H9 (cell line): ENCODE measurements around the gene RASA3. TPM values are rescaled to one million over a fixed set of nuclear protein-coding genes. Genes with fewer than 3 reads are reported as not detected.

Source experiments
- DNase-seq: peaks from one replicate; pipeline ENCODE4 v3.0.0-alpha.2; 2017
- H2AFZ ChIP-seq: one replicate; pipeline ENCODE4 v1.6.1; 2013; ENCODE audit warnings: mild to moderate bottlenecking, low read length, control low read depth, moderate library complexity
- H2AK5ac ChIP-seq: 2 replicates; pipeline ENCODE4 v1.6.1; 2013; ENCODE audit warnings: low read length, control low read depth, mixed read lengths; ENCODE audit not compliant: insufficient read length
- H2BK120ac ChIP-seq: one replicate; pipeline ENCODE4 v1.6.1; 2013; ENCODE audit warnings: low read depth, mild to moderate bottlenecking, low read length, control low read depth, inconsistent platforms; ENCODE audit not compliant: poor library complexity, severe bottlenecking
- H2BK12ac ChIP-seq: 2 replicates; pipeline ENCODE4 v1.6.1; 2013; ENCODE audit warnings: low read length, control low read depth, mixed read lengths, low read depth; ENCODE audit not compliant: insufficient read length
- H2BK15ac ChIP-seq: 2 replicates; pipeline ENCODE4 v1.6.1; 2013; ENCODE audit warnings: low read depth, low read length, control low read depth
- H2BK20ac ChIP-seq: one replicate; pipeline ENCODE4 v1.6.1; 2013; ENCODE audit warnings: low read depth, mild to moderate bottlenecking, low read length, control low read depth, inconsistent platforms; ENCODE audit not compliant: poor library complexity, severe bottlenecking
- H2BK5ac ChIP-seq: 2 replicates; pipeline ENCODE4 v1.6.1; 2013; ENCODE audit warnings: low read length, control low read depth, mixed read lengths; ENCODE audit not compliant: insufficient read length
- H3K14ac ChIP-seq: 2 replicates; pipeline ENCODE4 v1.6.1; 2013; ENCODE audit warnings: low read length, control low read depth; ENCODE audit not compliant: insufficient read depth
- H3K18ac ChIP-seq: 2 replicates; pipeline ENCODE4 v1.6.1; 2013; ENCODE audit warnings: low read depth, mild to moderate bottlenecking, mixed read lengths, low read length, control low read depth; ENCODE audit not compliant: insufficient read length
- H3K23ac ChIP-seq: 2 replicates; pipeline ENCODE4 v1.6.1; 2013; ENCODE audit warnings: low read length, control low read depth, mixed read lengths, low read depth; ENCODE audit not compliant: insufficient read length
- H3K23me2 ChIP-seq: 2 replicates; pipeline ENCODE4 v1.6.1; 2013; ENCODE audit warnings: low read depth, mild to moderate bottlenecking, mixed read lengths, low read length, control low read depth; ENCODE audit not compliant: insufficient read length, poor library complexity, severe bottlenecking
- H3K27ac ChIP-seq: 2 replicates; pipeline ENCODE4 v1.5.1; 2013; ENCODE audit warnings: low read length, control low read depth, mixed read lengths, low read depth; ENCODE audit not compliant: insufficient read length
- H3K27me3 ChIP-seq: 2 replicates; pipeline ENCODE4 v1.6.1; 2013; ENCODE audit warnings: low read length, control low read depth, inconsistent platforms; ENCODE audit not compliant: insufficient read depth
- H3K4ac ChIP-seq: 2 replicates; pipeline ENCODE4 v1.6.1; 2013; ENCODE audit warnings: low read depth, mild to moderate bottlenecking, control low read depth, inconsistent platforms, low read length, moderate library complexity
- H3K4me1 ChIP-seq: 2 replicates; pipeline ENCODE4 v1.6.1; 2013; ENCODE audit warnings: low read length, control low read depth, inconsistent platforms; ENCODE audit not compliant: insufficient read depth
- H3K4me2 ChIP-seq: 2 replicates; pipeline ENCODE4 v1.6.1; 2013; ENCODE audit warnings: low read length, control low read depth, mixed read lengths; ENCODE audit not compliant: insufficient read length, insufficient read depth
- H3K56ac ChIP-seq: 2 replicates; pipeline ENCODE4 v1.6.1; 2013; ENCODE audit warnings: low read depth, mild to moderate bottlenecking, mixed read lengths, low read length, control low read depth; ENCODE audit not compliant: insufficient read length
- H3K79me1 ChIP-seq: 2 replicates; pipeline ENCODE4 v1.6.1; 2013; ENCODE audit warnings: low read depth, mild to moderate bottlenecking, moderate library complexity, low read length, control low read depth, inconsistent platforms; ENCODE audit not compliant: insufficient read depth, poor library complexity, severe bottlenecking
- H3K79me2 ChIP-seq: 2 replicates; pipeline ENCODE4 v1.6.1; 2013; ENCODE audit warnings: low read length, control low read depth, inconsistent platforms; ENCODE audit not compliant: insufficient read depth
- H3K9ac ChIP-seq: 2 replicates; pipeline ENCODE4 v1.6.1; 2013; ENCODE audit warnings: low read length, control low read depth, mixed read lengths; ENCODE audit not compliant: insufficient read length; ENCODE audit errors: extremely low read depth
- H3K9me3 ChIP-seq: one replicate; pipeline ENCODE4 v1.6.1; 2013; ENCODE audit warnings: low read depth, low read length, inconsistent platforms; ENCODE audit not compliant: control insufficient read depth
- H3T11ph ChIP-seq: one replicate; pipeline ENCODE4 v1.6.1; 2013; ENCODE audit warnings: mild to moderate bottlenecking, low read length, control low read depth, inconsistent platforms
- H4K20me1 ChIP-seq: one replicate; pipeline ENCODE4 v1.6.1; 2013; ENCODE audit not compliant: control insufficient read depth, insufficient read length, insufficient read depth
- H4K5ac ChIP-seq: 2 replicates; pipeline ENCODE4 v1.6.1; 2013; ENCODE audit warnings: low read depth, mild to moderate bottlenecking, mixed read lengths, low read length, control low read depth; ENCODE audit not compliant: insufficient read length
- H4K8ac ChIP-seq: replicated peaks from 2 replicates; pipeline ENCODE4 v1.6.1; 2013; ENCODE audit warnings: low read length, control low read depth, mixed read lengths, low read depth; ENCODE audit not compliant: insufficient read length
- H4K91ac ChIP-seq: 2 replicates; pipeline ENCODE4 v1.6.1; 2013; ENCODE audit warnings: low read depth, mild to moderate bottlenecking, moderate library complexity, mixed read lengths, low read length, control low read depth; ENCODE audit not compliant: insufficient read length
- H3K27ac Mint-ChIP-seq, 3 experiments: 2 replicates in 2 of 3; 3 replicates in 1 of 3; pipeline ENCODE4 v1.8.0; 2020 to 2021; ENCODE audit warnings: mixed read lengths in 3 of 3, mild to moderate bottlenecking in 1 of 3, moderate library complexity in 1 of 3
- H3K27me3 Mint-ChIP-seq: 2 replicates; pipeline ENCODE4 v1.8.0; 2021; ENCODE audit warnings: low read depth, mild to moderate bottlenecking, moderate library complexity, mixed read lengths
- H3K36me3 Mint-ChIP-seq, 3 experiments: 2 replicates in 2 of 3; 3 replicates in 1 of 3; pipeline ENCODE4 v1.8.0; 2020 to 2021; ENCODE audit warnings: low read depth in 3 of 3, mixed read lengths in 3 of 3; ENCODE audit not compliant: insufficient read depth in 1 of 3
- H3K4me1 Mint-ChIP-seq, 2 experiments: 2 replicates each; pipeline ENCODE4 v1.8.0; 2020; ENCODE audit warnings: mixed read lengths in 2 of 2
- H3K4me3 Mint-ChIP-seq, 2 experiments: 2 replicates in 1 of 2; 3 replicates in 1 of 2; pipeline ENCODE4 v1.8.0; 2020 to 2021; ENCODE audit warnings: mild to moderate bottlenecking in 2 of 2, mixed read lengths in 2 of 2, moderate library complexity in 1 of 2
- H3K9me3 Mint-ChIP-seq, 2 experiments: 2 replicates in 1 of 2; 3 replicates in 1 of 2; pipeline ENCODE4 v1.8.0; 2020; ENCODE audit warnings: mild to moderate bottlenecking in 2 of 2, mixed read lengths in 2 of 2, moderate library complexity in 1 of 2
- CTCF ChIP-seq: fragments of 200-600 bp; sonication (generic); conservative IDR thresholded peaks from 3 replicates; pipeline ENCODE4 v1.8.0; 2021; ENCODE audit warnings: antibody characterized with exemption, mild to moderate bottlenecking
- WGBS: extraction: QIAGEN DNeasy Blood & Tissue Kit; methylation state at CpG from one replicate; pipeline ENCODE4 v1.1.7; 2013; ENCODE audit warnings: missing lambda C conversion rate, low lambda C conversion rate, mixed read lengths; ENCODE audit not compliant: insufficient read length; ENCODE audit errors: extremely low coverage; 5-methylcytosine and 5-hydroxymethylcytosine counted together
- total RNA-seq: library from RNA; stranded (reverse); gene quantifications from 2 replicates; pipeline ENCODE4 v1.2.1, GENCODE V29; 2021

The RASA3 gene
- total RNA-seq, 1 experiment from 2014 or later = 12.3 TPM

GRCh38 chr13:113963376-113963775 is 169.0 kb downstream of the RASA3 start:
- Histone ChIP-seq H2AK5ac (no peak overlapping the region), H3K27ac (no peak overlapping the region), H2AFZ (no peak overlapping the region), H3K18ac (no peak overlapping the region), H3K23ac (no peak overlapping the region), H2BK15ac (no peak overlapping the region), H4K8ac (no peak overlapping the region), H3K4ac (no peak overlapping the region), H3K14ac (no peak overlapping the region; the same call in 1 of the 2 replicates), H3K4me1 (no peaks in the 10 kb centered on the region), H3K27me3 (no peaks in the 10 kb centered on the region), H3K79me1 (no peaks in the 10 kb centered on the region), H2BK20ac (no peak overlapping the region), H4K20me1 (no peaks in the 10 kb centered on the region), H2BK120ac (no peak overlapping the region), H2BK12ac (no peak overlapping the region), H3K79me2 (no peaks in the 10 kb centered on the region), H3K23me2 (no peaks in the 10 kb centered on the region), H3K9me3 (peaks cover 26% of the 10 kb centered on the region), H2BK5ac (no peak overlapping the region), H4K5ac (no peak overlapping the region), H3T11ph (no peak overlapping the region), H3K9ac (no peak overlapping the region), H4K91ac (no peak overlapping the region), H3K56ac (no peak overlapping the region), H3K4me2 (no peak overlapping the region)
- no peak for DNase-seq
- Mint-ChIP-seq H3K9me3 (peaks cover 32 to 41% of the 10 kb centered on the region in 2 experiments), H3K4me3 (no peak overlapping the region), H3K27me3 (peaks cover 20% of the 10 kb centered on the region), H3K27ac (no peak overlapping the region), H3K4me1 (no peaks in the 10 kb centered on the region), H3K36me3 (peaks cover 10 to 21% (median 17%) of the 10 kb centered on the region in 3 experiments)
- no CpG with 5 or more reads among the region's 16 CpGs for WGBS
- no peak for TF ChIP-seq CTCF
